ENCODE data around the gene THY1.

The THY1 gene

DNA sequence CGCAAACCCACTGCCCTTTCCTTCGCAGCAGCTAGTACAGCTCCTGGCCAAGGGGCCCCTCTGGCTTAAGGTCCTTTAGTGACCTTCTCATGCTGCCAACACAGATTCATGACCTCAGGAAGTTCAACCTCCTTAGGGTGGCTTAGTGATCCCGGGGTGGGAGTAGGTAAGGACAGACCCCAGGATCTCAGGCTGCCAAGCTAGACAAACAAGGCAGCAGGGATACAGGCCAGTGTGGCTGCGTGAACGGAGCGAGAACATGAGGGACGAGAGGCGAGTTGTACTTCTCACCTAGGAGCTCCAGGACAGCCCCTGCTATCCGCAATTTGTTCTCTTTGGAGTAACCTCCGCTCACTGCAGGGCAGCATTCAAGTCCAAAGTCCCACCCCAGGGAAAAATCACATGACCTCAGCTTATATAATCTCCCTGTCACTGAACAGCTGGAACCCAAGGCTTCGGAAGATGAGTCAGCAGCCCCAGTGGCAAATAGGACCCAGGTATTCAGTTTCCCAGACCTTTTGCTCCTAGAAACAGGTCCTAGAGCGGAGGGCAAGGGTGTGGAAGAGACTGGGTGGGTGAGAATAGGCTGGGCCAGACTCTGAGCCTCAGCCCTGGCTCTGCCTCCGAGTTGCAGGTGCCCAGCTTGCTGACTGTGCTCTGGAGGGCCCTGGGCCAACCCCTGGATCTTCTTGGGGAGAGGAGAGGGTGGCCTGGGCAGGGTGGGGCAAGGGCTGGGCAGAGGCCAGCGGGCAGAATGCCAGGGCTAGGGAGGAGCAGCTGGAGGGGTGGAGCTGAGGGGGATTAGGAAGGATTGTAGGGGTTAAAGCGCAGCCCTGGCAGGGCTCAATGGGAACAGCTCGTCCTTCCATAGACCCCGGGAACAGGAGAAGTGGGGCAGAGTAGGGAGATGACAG is 54.6 kb downstream of the THY1 start:
- peak overlapping the region; percentile 94 for H3K27ac ChIP-seq (ENCODE audit: low read depth, low read length, poor library complexity, severe bottlenecking)
- no peaks in the 10 kb centered on the region for H3K9me3 ChIP-seq (ENCODE audit: low read length)
- H3F3A ChIP-seq (ENCODE audit: insufficient read depth, low read length) = no peaks in the 10 kb centered on the region
- H3K79me2 ChIP-seq (ENCODE audit: insufficient read depth, low read length) = no peaks in the 10 kb centered on the region
- H2AFZ ChIP-seq (ENCODE audit: low read length) = no peak overlapping the region
- no peaks in the 10 kb centered on the region for H3K9me2 ChIP-seq (ENCODE audit: low read depth, low read length)
- H3K4me3 ChIP-seq (ENCODE audit: low read depth, low read length, poor library complexity, severe bottlenecking) = no peak overlapping the region
- peak overlapping the region; percentile 39; the same call in 1 of the 2 replicates for H3K4me2 ChIP-seq (ENCODE audit: low read length)
- no peaks in the 10 kb centered on the region for H3K27me3 ChIP-seq (ENCODE audit: insufficient read depth, low read length)
- H3K9ac ChIP-seq (ENCODE audit: low read length) = peak overlapping the region; percentile 53; the same call in 1 of the 2 replicates
- peaks cover 77% of the 10 kb centered on the region for H3K4me1 ChIP-seq (ENCODE audit: insufficient read depth, low read length, severe bottlenecking)
- TF ChIP-seq, protein P1, sequence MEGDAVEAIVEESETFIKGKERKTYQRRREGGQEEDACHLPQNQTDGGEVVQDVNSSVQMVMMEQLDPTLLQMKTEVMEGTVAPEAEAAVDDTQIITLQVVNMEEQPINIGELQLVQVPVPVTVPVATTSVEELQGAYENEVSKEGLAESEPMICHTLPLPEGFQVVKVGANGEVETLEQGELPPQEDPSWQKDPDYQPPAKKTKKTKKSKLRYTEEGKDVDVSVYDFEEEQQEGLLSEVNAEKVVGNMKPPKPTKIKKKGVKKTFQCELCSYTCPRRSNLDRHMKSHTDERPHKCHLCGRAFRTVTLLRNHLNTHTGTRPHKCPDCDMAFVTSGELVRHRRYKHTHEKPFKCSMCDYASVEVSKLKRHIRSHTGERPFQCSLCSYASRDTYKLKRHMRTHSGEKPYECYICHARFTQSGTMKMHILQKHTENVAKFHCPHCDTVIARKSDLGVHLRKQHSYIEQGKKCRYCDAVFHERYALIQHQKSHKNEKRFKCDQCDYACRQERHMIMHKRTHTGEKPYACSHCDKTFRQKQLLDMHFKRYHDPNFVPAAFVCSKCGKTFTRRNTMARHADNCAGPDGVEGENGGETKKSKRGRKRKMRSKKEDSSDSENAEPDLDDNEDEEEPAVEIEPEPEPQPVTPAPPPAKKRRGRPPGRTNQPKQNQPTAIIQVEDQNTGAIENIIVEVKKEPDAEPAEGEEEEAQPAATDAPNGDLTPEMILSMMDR (IDR thresholded peaks at IDR 0.05; ENCODE audit: low read length) = no peak
- no peak for TF ChIP-seq EZH2 (IDR thresholded peaks at IDR 0.05; ENCODE audit: borderline replicate concordance, low read length)
- H4K20me1 ChIP-seq (ENCODE audit: insufficient read depth, low read length) = no peaks in the 10 kb centered on the region
- H3K36me3 ChIP-seq (ENCODE audit: insufficient read depth, low read length) = no peaks in the 10 kb centered on the region

DNA sequence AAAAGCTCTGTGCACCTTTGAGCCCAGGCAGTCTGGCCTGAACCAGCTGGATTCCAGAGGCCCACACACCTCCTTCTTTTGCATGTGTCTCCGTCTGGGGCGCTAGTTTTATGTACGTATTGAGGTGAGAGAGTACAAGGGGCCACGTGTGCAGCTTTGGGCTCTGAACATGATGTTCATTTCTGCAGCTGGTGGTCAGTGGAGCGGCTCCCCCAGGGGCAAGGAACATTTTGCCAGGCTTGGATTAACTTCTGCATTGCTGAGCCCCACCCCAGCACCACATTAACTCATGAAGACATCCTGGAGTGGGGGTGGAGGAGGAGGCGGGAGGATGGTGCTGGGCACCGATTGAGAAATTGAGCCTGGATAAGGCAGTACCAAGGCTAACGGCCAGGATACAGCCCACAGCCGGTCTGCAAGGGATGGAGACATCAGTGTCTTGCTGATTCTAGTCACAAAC is 55.3 kb downstream of the THY1 start:
- TF ChIP-seq, protein P1 (IDR thresholded peaks at IDR 0.05; ENCODE audit: low read length) = no peak
- TF ChIP-seq EZH2 (IDR thresholded peaks at IDR 0.05; ENCODE audit: borderline replicate concordance, low read length) = no peak
- no peaks in the 10 kb centered on the region for H3K27me3 ChIP-seq (ENCODE audit: insufficient read depth, low read length)
- no peak overlapping the region for H2AFZ ChIP-seq (ENCODE audit: low read length)
- H3K4me2 ChIP-seq (ENCODE audit: low read length) = peak overlapping the region; percentile 40; the same call in 1 of the 2 replicates
- H3K4me3 ChIP-seq (ENCODE audit: low read depth, low read length, poor library complexity, severe bottlenecking) = no peak overlapping the region
- no peaks in the 10 kb centered on the region for H3K9me3 ChIP-seq (ENCODE audit: low read length)
- no peaks in the 10 kb centered on the region for H3K36me3 ChIP-seq (ENCODE audit: insufficient read depth, low read length)
- H3K27ac ChIP-seq (ENCODE audit: low read depth, low read length, poor library complexity, severe bottlenecking) = peak overlapping the region; percentile 94
- H3K79me2 ChIP-seq (ENCODE audit: insufficient read depth, low read length) = no peaks in the 10 kb centered on the region
- peaks cover 83% of the 10 kb centered on the region for H3K4me1 ChIP-seq (ENCODE audit: insufficient read depth, low read length, severe bottlenecking)
- no peaks in the 10 kb centered on the region for H3F3A ChIP-seq (ENCODE audit: insufficient read depth, low read length)
- no peaks in the 10 kb centered on the region for H3K9me2 ChIP-seq (ENCODE audit: low read depth, low read length)
- H4K20me1 ChIP-seq (ENCODE audit: insufficient read depth, low read length) = no peaks in the 10 kb centered on the region
- H3K9ac ChIP-seq (ENCODE audit: low read length) = peak overlapping the region; percentile 53; the same call in 1 of the 2 replicates

Data from OCI-LY1 (cell line).